Fibroblast of lung (primary cell): ENCODE data around the gene PAX3. TPM values are rescaled to one million over a fixed set of nuclear protein-coding genes. Genes with fewer than 3 reads are reported as not detected.

Experiments used
- DNase-seq, 2 donors: peaks; one replicate each; pipeline versions ENCODE4 v3.0.0 to v3.0.0-alpha.2; 2010; ENCODE audit warnings: low read depth in 2 of 2
- H2AFZ ChIP-seq: 2 replicates; pipeline ENCODE4 v1.5.1; 2012; ENCODE audit warnings: low read length, control low read depth, inconsistent platforms
- H3K27ac ChIP-seq: 2 replicates; pipeline ENCODE4 v1.5.1; 2011; ENCODE audit warnings: low read length, control low read depth; ENCODE audit not compliant: insufficient read depth
- H3K27me3 ChIP-seq: 2 replicates; pipeline ENCODE4 v1.5.1; 2011; ENCODE audit warnings: mild to moderate bottlenecking, low read length; ENCODE audit not compliant: control insufficient read depth, insufficient read depth
- H3K36me3 ChIP-seq: 2 replicates; pipeline ENCODE4 v1.5.1; 2011; ENCODE audit warnings: low read length; ENCODE audit not compliant: control insufficient read depth, insufficient read depth
- H3K4me1 ChIP-seq: 2 replicates; pipeline ENCODE4 v1.5.1; 2011; ENCODE audit warnings: low read length; ENCODE audit not compliant: control insufficient read depth, insufficient read depth; ENCODE audit errors: extremely low read depth
- H3K4me2 ChIP-seq: 2 replicates; pipeline ENCODE4 v1.5.1; 2011; ENCODE audit warnings: low read length, control low read depth; ENCODE audit not compliant: insufficient read depth; ENCODE audit errors: extremely low read depth
- H3K4me3 ChIP-seq, 4 experiments: fragments of 200-600 bp in 1 of 4; sonication (generic) in 1 of 4; replicated peaks in 1 of 4; 2 replicates each; pipeline ENCODE4 v1.5.1; 2011 to 2016; ENCODE audit warnings: low read length in 4 of 4, low read depth in 3 of 4, mild to moderate bottlenecking in 3 of 4, control low read depth in 2 of 4, inconsistent platforms in 1 of 4, mixed read lengths in 1 of 4; ENCODE audit not compliant: insufficient read depth in 1 of 4; ENCODE audit errors: control extremely low read depth in 1 of 4
- H3K79me2 ChIP-seq: 2 replicates; pipeline ENCODE4 v1.5.1; 2012; ENCODE audit warnings: mild to moderate bottlenecking, low read length, inconsistent platforms; ENCODE audit not compliant: control insufficient read depth, insufficient read depth
- H3K9ac ChIP-seq: 2 replicates; pipeline ENCODE4 v1.5.1; 2011; ENCODE audit warnings: mild to moderate bottlenecking, low read length, control low read depth; ENCODE audit not compliant: insufficient read depth
- H3K9me3 ChIP-seq: 2 replicates; pipeline ENCODE4 v1.5.1; 2012; ENCODE audit warnings: low read depth, low read length; ENCODE audit not compliant: control insufficient read depth, insufficient read depth
- H4K20me1 ChIP-seq: 2 replicates; pipeline ENCODE4 v1.5.1; 2011; ENCODE audit warnings: low read length; ENCODE audit not compliant: control insufficient read depth, insufficient read depth; ENCODE audit errors: extremely low read depth
- CTCF ChIP-seq, 2 donors: IDR thresholded peaks in 1 of 2; conservative IDR thresholded peaks in 1 of 2; 1 replicate in 1 of 2; 2 replicates in 1 of 2; pipeline ENCODE4 v1.5.1; 2011 to 2012; ENCODE audit warnings: low read length in 2 of 2, control low read depth in 1 of 2, inconsistent platforms in 1 of 2, low read depth in 1 of 2, mild to moderate bottlenecking in 1 of 2
- EZH2 ChIP-seq: IDR thresholded peaks from 2 replicates; pipeline ENCODE4 v1.5.1; 2012; ENCODE audit warnings: low read length, control low read depth, mild to moderate bottlenecking; ENCODE audit errors: missing control alignments
- polyA plus RNA-seq, 2 donors: library from polyadenylated mRNA; depleted of rRNA in 1 of 2; stranded (reverse) in 1 of 2; unstranded in 1 of 2; fragments of >200 nt; gene quantifications; 2 replicates each; pipeline ENCODE4 v1.2.1, GENCODE V29; 2011 to 2012; ENCODE audit warnings: missing spikeins in 1 of 2
- total RNA-seq: library from RNA; depleted of rRNA; stranded (reverse); fragments of >200 nt; gene quantifications from 2 replicates; pipeline ENCODE4 v1.2.1, GENCODE V29; 2014

Gene PAX3
- total and polyA plus RNA-seq, 2 donors (not counting 1 experiment from before 2014, with no cell fraction given), result not detected

GRCh38 chr2:222250313-222250712, 48.5 kb downstream of the PAX3 start:
- no peak overlapping the region for H2AFZ ChIP-seq
- no peak for DNase-seq
- no peaks in the 10 kb centered on the region for H3K9me3 ChIP-seq
- no peak overlapping the region for H3K9ac ChIP-seq
- no peaks in the 10 kb centered on the region for H3K79me2 ChIP-seq
- H3K27me3 ChIP-seq, result no peaks in the 10 kb centered on the region
- no peaks in the 10 kb centered on the region for H3K36me3 ChIP-seq
- H3K4me2 ChIP-seq, result no peak overlapping the region
- H4K20me1 ChIP-seq, result no peaks in the 10 kb centered on the region
- H3K27ac ChIP-seq, result no peak overlapping the region
- no peak overlapping the region for H3K4me3 ChIP-seq
- TF ChIP-seq CTCF (conservative IDR thresholded peaks at IDR 0.05 in 1 of 2, IDR thresholded peaks at IDR 0.05 in 1 of 2; ENCODE audit: low read depth in 1 of 2, low read length in 2 of 2), result no peak
- no peak for TF ChIP-seq EZH2
- H3K4me1 ChIP-seq, result no peaks in the 10 kb centered on the region

GRCh38 chr2:222249444-222249843, 49.4 kb downstream of the PAX3 start:
- Histone ChIP-seq H2AFZ (no peak overlapping the region), H4K20me1 (no peaks in the 10 kb centered on the region), H3K9ac (no peak overlapping the region), H3K27ac (no peak overlapping the region), H3K27me3 (no peaks in the 10 kb centered on the region), H3K4me1 (no peaks in the 10 kb centered on the region), H3K79me2 (no peaks in the 10 kb centered on the region), H3K4me2 (no peak overlapping the region), H3K4me3 (no peak overlapping the region), H3K36me3 (no peaks in the 10 kb centered on the region), H3K9me3 (no peaks in the 10 kb centered on the region)
- TF ChIP-seq CTCF (conservative IDR thresholded peaks at IDR 0.05 in 1 of 2, IDR thresholded peaks at IDR 0.05 in 1 of 2; ENCODE audit: low read depth in 1 of 2, low read length in 2 of 2) (no peak), EZH2 (no peak)
- DNase-seq, result no peak

DNA sequence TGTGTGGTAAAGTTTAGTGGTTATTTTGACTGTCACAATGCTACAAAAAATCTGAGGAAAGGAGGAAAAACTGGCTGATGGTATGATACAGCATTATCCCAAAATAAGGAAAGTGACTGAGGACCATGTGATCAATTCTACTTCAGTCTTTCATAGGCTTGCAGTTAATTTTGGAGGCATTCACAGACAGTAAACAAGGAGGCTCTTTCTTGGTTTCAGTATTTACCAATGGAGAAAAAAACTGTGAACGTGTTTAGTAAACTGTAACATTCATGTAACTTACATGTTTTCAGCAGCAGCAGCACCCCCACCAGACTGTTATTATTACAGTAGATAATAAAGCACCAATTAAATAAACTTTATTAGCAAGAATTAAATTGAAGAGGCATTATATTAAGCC, 50.0 kb downstream of the PAX3 start:
- no peak for DNase-seq
- Histone ChIP-seq H3K4me3 (no peak overlapping the region), H3K36me3 (no peaks in the 10 kb centered on the region), H3K27me3 (no peaks in the 10 kb centered on the region), H3K79me2 (no peaks in the 10 kb centered on the region), H4K20me1 (no peaks in the 10 kb centered on the region), H3K4me2 (no peak overlapping the region), H3K9me3 (no peaks in the 10 kb centered on the region), H3K4me1 (no peaks in the 10 kb centered on the region), H2AFZ (no peak overlapping the region), H3K27ac (no peak overlapping the region), H3K9ac (no peak overlapping the region)
- TF ChIP-seq EZH2 (no peak), CTCF (conservative IDR thresholded peaks at IDR 0.05 in 1 of 2, IDR thresholded peaks at IDR 0.05 in 1 of 2; ENCODE audit: low read depth in 1 of 2, low read length in 2 of 2) (no peak)
